GM23338 (cell line): ENCODE results near the gene SGPP1. TPM values are rescaled to one million over a fixed set of nuclear protein-coding genes. Genes with fewer than 3 reads are reported as not detected.

ENCODE experiments used
- ATAC-seq: fragments of 200-7000 bp; cut with Tn5 transposase; 3 replicates; pipeline ENCODE4 v1.9.1; 2020
- DNase-seq: peaks from one replicate; pipeline ENCODE4 v3.0.0-alpha.2; 2015; ENCODE audit warnings: low spot score
- H2AFZ ChIP-seq: fragments of 200-600 bp; sonication (generic); 2 replicates; pipeline ENCODE4 v1.8.0; 2016; ENCODE audit warnings: antibody characterized with exemption, mild to moderate bottlenecking, moderate library complexity
- H3F3A ChIP-seq: fragments of 200-600 bp; sonication (generic); replicated peaks from 2 replicates; pipeline ENCODE4 v1.8.0; 2017; ENCODE audit warnings: antibody characterized with exemption, mixed run types, low read depth
- H3K27ac ChIP-seq: fragments of 200-600 bp; sonication (generic); 2 replicates; pipeline ENCODE4 v1.6.1; 2016; ENCODE audit warnings: low read depth
- H3K27me3 ChIP-seq: fragments of 200-600 bp; sonication (generic); 2 replicates; pipeline ENCODE4 v1.8.0; 2016; ENCODE audit warnings: mild to moderate bottlenecking, mixed run types, moderate library complexity; ENCODE audit not compliant: insufficient read depth
- H3K36me3 ChIP-seq: fragments of 200-600 bp; sonication (generic); 2 replicates; pipeline ENCODE4 v1.8.0; 2016; ENCODE audit warnings: mild to moderate bottlenecking; ENCODE audit not compliant: insufficient read depth
- H3K4me1 ChIP-seq: fragments of 200-600 bp; sonication (generic); 2 replicates; pipeline ENCODE4 v1.8.0; 2016; ENCODE audit warnings: mild to moderate bottlenecking, moderate library complexity; ENCODE audit not compliant: insufficient read depth
- H3K4me2 ChIP-seq: fragments of 200-600 bp; sonication (generic); 2 replicates; pipeline ENCODE4 v1.7.1; 2017; ENCODE audit warnings: mixed run types
- H3K4me3 ChIP-seq: fragments of 200-600 bp; sonication (generic); 2 replicates; pipeline ENCODE4 v1.6.1; 2016; ENCODE audit warnings: mixed run types
- H3K79me2 ChIP-seq: fragments of 200-600 bp; sonication (generic); replicated peaks from 2 replicates; pipeline ENCODE4 v1.8.0; 2017; ENCODE audit warnings: mild to moderate bottlenecking; ENCODE audit not compliant: insufficient read depth
- H3K9me2 ChIP-seq: fragments of 200-600 bp; sonication (generic); 2 replicates; pipeline ENCODE4 v1.8.0; 2017; ENCODE audit not compliant: insufficient read depth
- H4K20me1 ChIP-seq: fragments of 200-600 bp; sonication (generic); replicated peaks from 2 replicates; pipeline ENCODE4 v1.8.0; 2017; ENCODE audit warnings: mild to moderate bottlenecking; ENCODE audit not compliant: insufficient read depth
- H3K27ac Mint-ChIP-seq: 2 replicates; pipeline ENCODE4 v1.8.0; 2020; ENCODE audit warnings: inconsistent platforms, mild to moderate bottlenecking, moderate library complexity, mixed read lengths
- H3K27me3 Mint-ChIP-seq: 3 replicates; pipeline ENCODE4 v1.8.0; 2022; ENCODE audit warnings: low read depth, mild to moderate bottlenecking, moderate library complexity, mixed read lengths, inconsistent platforms; ENCODE audit not compliant: insufficient read depth, poor library complexity
- H3K36me3 Mint-ChIP-seq: 3 replicates; pipeline ENCODE4 v1.8.0; 2021; ENCODE audit warnings: low read depth, mild to moderate bottlenecking, inconsistent platforms, moderate library complexity, mixed read lengths
- H3K4me1 Mint-ChIP-seq: 3 replicates; pipeline ENCODE4 v1.8.0; 2020; ENCODE audit warnings: mild to moderate bottlenecking, inconsistent platforms, mixed read lengths
- H3K4me3 Mint-ChIP-seq: 3 replicates; pipeline ENCODE4 v1.8.0; 2021; ENCODE audit warnings: moderate library complexity, mild to moderate bottlenecking, inconsistent platforms, mixed read lengths
- H3K9me3 Mint-ChIP-seq: 3 replicates; pipeline ENCODE4 v1.8.0; 2020; ENCODE audit warnings: moderate library complexity, mild to moderate bottlenecking, inconsistent platforms, mixed read lengths
- CREB1 ChIP-seq: fragments of 250-450 bp; sonication (Bioruptor Pico); IDR thresholded peaks from 2 replicates; pipeline ENCODE4 v1.5.0; 2020; ENCODE audit warnings: low read depth, mild to moderate bottlenecking, moderate library complexity
- CTCF ChIP-seq, 2 experiments: fragments of 200-600 bp in 1 of 2; sonication (generic) in 1 of 2; conservative IDR thresholded peaks; 2 replicates each; pipeline versions ENCODE4 v1.5.1 to v1.6.1; 2016 to 2017; ENCODE audit warnings: antibody characterized with exemption in 2 of 2, low read depth in 2 of 2, mild to moderate bottlenecking in 2 of 2, moderate library complexity in 1 of 2
- ETS1 ChIP-seq: IDR thresholded peaks from 2 replicates; pipeline ENCODE4 v1.6.1; 2016; ENCODE audit warnings: antibody characterized with exemption
- EZH2 ChIP-seq: fragments of 200-600 bp; sonication (generic); IDR thresholded peaks from one replicate; pipeline ENCODE4 v1.8.0; 2017; ENCODE audit warnings: antibody characterized with exemption, mild to moderate bottlenecking, low read depth; ENCODE audit not compliant: unreplicated experiment
- EZH2phosphoT487 ChIP-seq: fragments of 200-600 bp; sonication (generic); IDR thresholded peaks from one replicate; pipeline ENCODE4 v1.8.1; 2018; ENCODE audit warnings: antibody characterized with exemption; ENCODE audit not compliant: unreplicated experiment
- JUNB ChIP-seq: IDR thresholded peaks from one replicate; pipeline ENCODE4 v1.6.1; 2016; ENCODE audit warnings: antibody characterized with exemption; ENCODE audit not compliant: unreplicated experiment
- NANOG ChIP-seq: IDR thresholded peaks from 2 replicates; pipeline ENCODE4 v1.6.1; 2016; ENCODE audit warnings: antibody characterized with exemption, borderline replicate concordance
- POLR2AphosphoS5 ChIP-seq: IDR thresholded peaks from 2 replicates; pipeline ENCODE4 v1.6.1; 2016; ENCODE audit warnings: antibody characterized with exemption, low read depth
- REST ChIP-seq: IDR thresholded peaks from one replicate; pipeline ENCODE4 v1.6.1; 2018; ENCODE audit warnings: antibody characterized with exemption; ENCODE audit not compliant: unreplicated experiment
- STAT1 ChIP-seq: IDR thresholded peaks from one replicate; pipeline ENCODE4 v1.6.1; 2016; ENCODE audit warnings: antibody characterized with exemption; ENCODE audit not compliant: unreplicated experiment
- ZNF114 ChIP-seq: fragments of 250-450 bp; sonication (Bioruptor Pico); IDR thresholded peaks from 2 replicates; pipeline ENCODE4 v1.5.0; 2020; ENCODE audit warnings: mild to moderate bottlenecking, moderate library complexity
- ZNF331 ChIP-seq: fragments of 250-450 bp; sonication (Bioruptor Pico); IDR thresholded peaks from 2 replicates; pipeline ENCODE4 v1.5.0; 2020; ENCODE audit warnings: low read depth, mild to moderate bottlenecking, moderate library complexity
- ZNF462 ChIP-seq: fragments of 250-450 bp; sonication (Bioruptor Pico); IDR thresholded peaks from 2 replicates; pipeline ENCODE4 v1.5.0; 2020; ENCODE audit warnings: mild to moderate bottlenecking, moderate library complexity
- polyA plus RNA-seq: library from polyadenylated mRNA; unstranded; fragments of >200 nt; fragmentation: Nextera tagmentation; extraction: Ambion mirVana; gene quantifications from 2 replicates; pipeline ENCODE4 v1.2.1, GENCODE V29; 2016
- total RNA-seq: library from RNA; depleted of rRNA; stranded (reverse); fragments of >200 nt; shearing (Covaris generic); gene quantifications from 2 replicates; pipeline ENCODE4 v1.2.3, GENCODE V29; 2014

The SGPP1 gene
- total and polyA plus RNA-seq, 2 experiments from 2014 or later: 4.2 to 11.1 TPM

GRCh38 chr14:63760014-63760413, 32.1 kb upstream of the SGPP1 start:
- no peak overlapping the region for H2AFZ ChIP-seq
- no peaks in the 10 kb centered on the region for H3K36me3 ChIP-seq
- no peak overlapping the region for H3K4me3 ChIP-seq
- H3K4me2 ChIP-seq: no peak overlapping the region
- Mint-ChIP-seq H3K27ac (no peak overlapping the region), H3K9me3 (no peaks in the 10 kb centered on the region; the same call in 2 of the 3 replicates), H3K36me3 (no peaks in the 10 kb centered on the region), H3K4me3 (no peak overlapping the region), H3K27me3 (peaks cover 5% of the 10 kb centered on the region), H3K4me1 (no peaks in the 10 kb centered on the region)
- no peaks in the 10 kb centered on the region for H3K4me1 ChIP-seq
- no peaks in the 10 kb centered on the region for H3K9me2 ChIP-seq
- no peaks in the 10 kb centered on the region for H3K27me3 ChIP-seq
- TF ChIP-seq EZH2phosphoT487: no peak
- no peak for TF ChIP-seq POLR2AphosphoS5
- TF ChIP-seq CREB1: no peak
- no peak for TF ChIP-seq STAT1
- no peak for TF ChIP-seq JUNB
- TF ChIP-seq ZNF462 (CRISPR knock-in tag): no peak
- no peak for TF ChIP-seq CTCF (conservative IDR thresholded peaks at IDR 0.05; ENCODE audit: low read depth in 2 of 2)
- TF ChIP-seq ZNF114 (CRISPR knock-in tag): no peak
- TF ChIP-seq ETS1: no peak
- no peak for TF ChIP-seq EZH2
- no peak for TF ChIP-seq REST
- TF ChIP-seq NANOG: no peak
- no peak for TF ChIP-seq ZNF331 (CRISPR knock-in tag)
- H3K27ac ChIP-seq: no peak overlapping the region
- no peaks in the 10 kb centered on the region for H3F3A ChIP-seq
- no peaks in the 10 kb centered on the region for H3K79me2 ChIP-seq
- DNase-seq: no peak
- no peak for ATAC-seq
- H4K20me1 ChIP-seq: no peaks in the 10 kb centered on the region
